Measurements from ENCODE around the gene MTURN.

- TF ChIP-seq MYC (IDR thresholded peaks at IDR 0.05; ENCODE audit: insufficient read depth, insufficient read length, insufficient replicate concordance, low read length, severe bottlenecking) (no peak), EP300 (IDR thresholded peaks at IDR 0.05; ENCODE audit: borderline replicate concordance in 1 of 2, control insufficient read depth in 1 of 2, low read depth in 2 of 2, low read length in 2 of 2) (no peak), SREBF2 (IDR thresholded peaks at IDR 0.05; ENCODE audit: low read length) (no peak), CTCF (IDR thresholded peaks at IDR 0.05 in 2 of 3, conservative IDR thresholded peaks at IDR 0.05 in 1 of 3; ENCODE audit: control insufficient read depth in 2 of 3, extremely low read depth in 1 of 3, insufficient read depth in 1 of 3, low read depth in 3 of 3, low read length in 3 of 3) (no peak), SMC3 (IDR thresholded peaks at IDR 0.05; ENCODE audit: borderline replicate concordance, low read length) (no peak), CBX3 (IDR thresholded peaks at IDR 0.05; ENCODE audit: borderline replicate concordance, low read depth) (no peak), NR2C2 (IDR thresholded peaks at IDR 0.05; ENCODE audit: borderline replicate concordance, control insufficient read depth, insufficient read length, low read depth) (no peak), IRF5 (IDR thresholded peaks at IDR 0.05; ENCODE audit: borderline replicate concordance) (no peak), YY1 (IDR thresholded peaks at IDR 0.05; ENCODE audit: low read depth, low read length) (no peak), POLR2AphosphoS5 (IDR thresholded peaks at IDR 0.05; ENCODE audit: low read length) (no peak), BCL11A (IDR thresholded peaks at IDR 0.05; ENCODE audit: low read depth, low read length) (no peak), ELK1 (IDR thresholded peaks at IDR 0.05; ENCODE audit: low read depth, low read length) (no peak), NFYB (IDR thresholded peaks at IDR 0.05; ENCODE audit: insufficient read depth, low read depth, low read length) (no peak), CREB1 (IDR thresholded peaks at IDR 0.05; ENCODE audit: low read depth) (no peak)
Measured at GRCh38 chr7:30196408-30196807, 61.6 kb downstream of the MTURN start.

All from GM12878 (cell line).